ENCODE results near the gene MAEL. TPM values are rescaled to one million over a fixed set of nuclear protein-coding genes. Genes with fewer than 3 reads are reported as not detected.

MAEL gene
- total RNA-seq, 1 experiment from 2014 or later = 0.26 TPM

GRCh38 chr1:166944186-166944967, 44.7 kb upstream of the MAEL start:
- ChIA-PET POLR2A (no interaction called here), CTCF (interaction anchor here (0.6 kb wide), 1 partner anchor 106 kb away, joined by 3 read pairs; no protein-coding TSS in a partner anchor)
- TF ChIP-seq AFF4 (CRISPR knock-in tag; IDR thresholded peaks at IDR 0.05; ENCODE audit: borderline replicate concordance) (no peak), ZNF396 (CRISPR knock-in tag; IDR thresholded peaks at IDR 0.05; ENCODE audit: borderline replicate concordance) (no peak), ATF1 (CRISPR knock-in tag; IDR thresholded peaks at IDR 0.05) (no peak), FOXJ3 (CRISPR knock-in tag; IDR thresholded peaks at IDR 0.05; ENCODE audit: borderline replicate concordance) (no peak), ESRRA (CRISPR knock-in tag; IDR thresholded peaks at IDR 0.05; ENCODE audit: borderline replicate concordance) (no peak), GABPB1 (CRISPR knock-in tag; IDR thresholded peaks at IDR 0.05) (no peak), CREB1 (CRISPR knock-in tag; IDR thresholded peaks at IDR 0.05) (no peak), KAT7 (CRISPR knock-in tag; IDR thresholded peaks at IDR 0.05; ENCODE audit: borderline replicate concordance) (no peak), ZNF281 (CRISPR knock-in tag; IDR thresholded peaks at IDR 0.05) (no peak), ZBTB21 (CRISPR knock-in tag; IDR thresholded peaks at IDR 0.05; ENCODE audit: borderline replicate concordance) (no peak)
- TF ChIP-seq, protein P1, sequence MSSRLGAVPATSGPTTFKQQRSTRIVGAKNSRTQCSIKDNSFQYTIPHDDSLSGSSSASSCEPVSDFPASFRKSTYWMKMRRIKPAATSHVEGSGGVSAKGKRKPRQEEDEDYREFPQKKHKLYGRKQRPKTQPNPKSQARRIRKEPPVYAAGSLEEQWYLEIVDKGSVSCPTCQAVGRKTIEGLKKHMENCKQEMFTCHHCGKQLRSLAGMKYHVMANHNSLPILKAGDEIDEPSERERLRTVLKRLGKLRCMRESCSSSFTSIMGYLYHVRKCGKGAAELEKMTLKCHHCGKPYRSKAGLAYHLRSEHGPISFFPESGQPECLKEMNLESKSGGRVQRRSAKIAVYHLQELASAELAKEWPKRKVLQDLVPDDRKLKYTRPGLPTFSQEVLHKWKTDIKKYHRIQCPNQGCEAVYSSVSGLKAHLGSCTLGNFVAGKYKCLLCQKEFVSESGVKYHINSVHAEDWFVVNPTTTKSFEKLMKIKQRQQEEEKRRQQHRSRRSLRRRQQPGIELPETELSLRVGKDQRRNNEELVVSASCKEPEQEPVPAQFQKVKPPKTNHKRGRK (CRISPR knock-in tag; IDR thresholded peaks at IDR 0.05; ENCODE audit: borderline replicate concordance) = no peak
- TF ChIP-seq, protein P2, sequence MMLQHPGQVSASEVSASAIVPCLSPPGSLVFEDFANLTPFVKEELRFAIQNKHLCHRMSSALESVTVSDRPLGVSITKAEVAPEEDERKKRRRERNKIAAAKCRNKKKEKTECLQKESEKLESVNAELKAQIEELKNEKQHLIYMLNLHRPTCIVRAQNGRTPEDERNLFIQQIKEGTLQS (CRISPR knock-in tag; conservative IDR thresholded peaks at IDR 0.05) = no peak
- DNase-seq (ENCODE audit: low spot score) (no peak), ATAC-seq (no peak)
- Mint-ChIP-seq H3K9me3 (no peaks in the 10 kb centered on the region), H3K4me3 (no peak overlapping the region), H3K4me1 (peaks cover 6% of the 10 kb centered on the region), H3K27ac (no peak overlapping the region), H3K36me3 (no peaks in the 10 kb centered on the region), H3K27me3 (ENCODE audit: low read depth) (peaks cover 43% of the 10 kb centered on the region)

GRCh38 chr1:166947398-166948043, 41.6 kb upstream of the MAEL start:
- POLR2A ChIA-PET = interaction anchor here (0.5 kb wide), 1 partner anchor 656 kb away, joined by 4 read pairs; no protein-coding TSS in a partner anchor
- peak; percentile 73 for ATAC-seq
- no peaks in the 10 kb centered on the region for H3K9me3 Mint-ChIP-seq
- peak overlapping the region; percentile 63 for H3K4me3 Mint-ChIP-seq
- CTCF ChIA-PET = interaction anchor here (0.7 to 1.0 kb wide), 2 partner anchors 37 to 1580 kb away, joined by 3 read pairs; no protein-coding TSS in a partner anchor
- H3K4me1 Mint-ChIP-seq = peaks cover 33% of the 10 kb centered on the region
- H3K27me3 Mint-ChIP-seq (ENCODE audit: low read depth) = peaks cover 51% of the 10 kb centered on the region
- H3K36me3 Mint-ChIP-seq = no peaks in the 10 kb centered on the region
- peak; percentile 68 for DNase-seq (ENCODE audit: low spot score)
- no peak overlapping the region for H3K27ac Mint-ChIP-seq
- TF ChIP-seq TP53 (CRISPR knock-in tag; IDR thresholded peaks at IDR 0.05) (no peak), HMGXB4 (CRISPR knock-in tag; IDR thresholded peaks at IDR 0.05) (no peak), PRDM15 (CRISPR knock-in tag; IDR thresholded peaks at IDR 0.05) (no peak), ATF2 (CRISPR knock-in tag; IDR thresholded peaks at IDR 0.05; ENCODE audit: borderline replicate concordance, low read depth) (no peak), ATF1 (CRISPR knock-in tag; IDR thresholded peaks at IDR 0.05) (no peak)
